ENCODE data around the gene SMYD5. TPM values are rescaled to one million over a fixed set of nuclear protein-coding genes. Genes with fewer than 3 reads are reported as not detected.

The SMYD5 gene
- total RNA-seq, 6 experiments from 2014 or later: 5.3 to 12.2 (median 9.4) TPM

DNA sequence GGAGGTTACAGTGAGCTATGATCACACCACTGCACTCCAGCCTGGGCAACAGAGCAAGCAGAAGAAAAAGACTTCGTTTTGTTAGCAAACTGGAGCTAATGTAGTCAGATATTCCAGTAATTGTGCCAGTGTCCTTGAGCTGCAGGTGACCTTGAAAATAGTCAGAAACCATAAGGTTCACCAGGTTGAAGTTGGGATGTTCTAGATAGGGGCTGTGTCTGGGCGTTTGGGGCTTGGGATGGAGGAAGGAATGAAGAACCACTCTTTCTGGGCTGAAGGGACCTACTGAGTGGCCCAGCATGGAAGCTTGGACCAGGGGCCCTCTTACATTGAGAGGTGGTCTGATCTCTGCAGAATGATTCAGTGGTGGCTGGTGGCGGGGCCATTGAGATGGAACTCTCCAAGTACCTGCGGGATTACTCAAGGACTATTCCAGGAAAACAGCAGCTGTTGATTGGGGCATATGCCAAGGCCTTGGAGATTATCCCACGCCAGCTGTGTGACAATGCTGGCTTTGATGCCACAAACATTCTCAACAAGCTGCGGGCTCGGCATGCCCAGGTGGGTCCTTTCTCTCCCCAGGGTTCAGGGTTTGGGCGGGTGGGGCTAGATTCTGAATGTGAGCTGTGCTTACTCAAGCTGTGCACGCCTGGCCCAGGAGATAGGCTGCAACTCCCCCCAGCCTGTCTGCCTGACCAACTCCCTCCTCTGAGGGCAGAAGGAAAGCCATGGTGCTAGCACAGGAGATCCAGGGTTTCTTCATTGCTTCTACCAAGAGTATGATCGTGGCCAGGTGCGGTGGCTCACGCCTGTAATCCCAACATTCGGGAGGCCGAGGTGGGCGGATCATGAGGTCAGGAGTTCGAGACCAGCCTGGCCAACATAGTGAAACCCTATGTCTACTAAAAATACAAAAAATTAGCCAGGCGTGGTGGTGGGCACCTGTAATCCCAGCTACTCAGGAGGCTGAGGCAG lies 37.1 kb downstream of the SMYD5 start:
- no peaks in the 10 kb centered on the region for H3K27me3 ChIP-seq
- no peak for ATAC-seq
- peaks cover 6 to 75% (median 51%) of the 10 kb centered on the region in 4 donors for H3K36me3 ChIP-seq
- 87% methylated on average over 9 of the region's 17 CpGs for WGBS (ENCODE audit: insufficient coverage, low coverage, low lambda C conversion rate, missing lambda C conversion rate)
- H3K9me3 ChIP-seq: no peaks in the 10 kb centered on the region
- H3K4me3 ChIP-seq: no peak overlapping the region
- H3K27ac ChIP-seq: no peak overlapping the region
- intact Hi-C loops (cut with DNase I): no loop called here
- no peak for TF ChIP-seq POLR2A (IDR thresholded peaks at IDR 0.05)
- TF ChIP-seq, protein P1, sequence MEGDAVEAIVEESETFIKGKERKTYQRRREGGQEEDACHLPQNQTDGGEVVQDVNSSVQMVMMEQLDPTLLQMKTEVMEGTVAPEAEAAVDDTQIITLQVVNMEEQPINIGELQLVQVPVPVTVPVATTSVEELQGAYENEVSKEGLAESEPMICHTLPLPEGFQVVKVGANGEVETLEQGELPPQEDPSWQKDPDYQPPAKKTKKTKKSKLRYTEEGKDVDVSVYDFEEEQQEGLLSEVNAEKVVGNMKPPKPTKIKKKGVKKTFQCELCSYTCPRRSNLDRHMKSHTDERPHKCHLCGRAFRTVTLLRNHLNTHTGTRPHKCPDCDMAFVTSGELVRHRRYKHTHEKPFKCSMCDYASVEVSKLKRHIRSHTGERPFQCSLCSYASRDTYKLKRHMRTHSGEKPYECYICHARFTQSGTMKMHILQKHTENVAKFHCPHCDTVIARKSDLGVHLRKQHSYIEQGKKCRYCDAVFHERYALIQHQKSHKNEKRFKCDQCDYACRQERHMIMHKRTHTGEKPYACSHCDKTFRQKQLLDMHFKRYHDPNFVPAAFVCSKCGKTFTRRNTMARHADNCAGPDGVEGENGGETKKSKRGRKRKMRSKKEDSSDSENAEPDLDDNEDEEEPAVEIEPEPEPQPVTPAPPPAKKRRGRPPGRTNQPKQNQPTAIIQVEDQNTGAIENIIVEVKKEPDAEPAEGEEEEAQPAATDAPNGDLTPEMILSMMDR (IDR thresholded peaks at IDR 0.05): no peak
- H3K4me1 ChIP-seq: no peaks in the 10 kb centered on the region
- DNase-seq: no peak

GRCh38 chr2:73252238-73253027 lies 38.4 kb downstream of the SMYD5 start:
- 98% methylated on average over 4 of the region's 17 CpGs for WGBS (ENCODE audit: insufficient coverage, low coverage, low lambda C conversion rate, missing lambda C conversion rate)
- no peaks in the 10 kb centered on the region for H3K9me3 ChIP-seq
- TF ChIP-seq POLR2A (IDR thresholded peaks at IDR 0.05): no peak
- TF ChIP-seq, protein P1 (IDR thresholded peaks at IDR 0.05): no peak
- no peak for ATAC-seq
- intact Hi-C loops (cut with DNase I): no loop called here
- no peak overlapping the region for H3K4me3 ChIP-seq
- DNase-seq: no peak
- no peak overlapping the region for H3K27ac ChIP-seq
- H3K27me3 ChIP-seq: no peaks in the 10 kb centered on the region
- H3K36me3 ChIP-seq: peaks cover 6 to 65% (median 41%) of the 10 kb centered on the region in 4 donors
- H3K4me1 ChIP-seq: no peaks in the 10 kb centered on the region

DNA sequence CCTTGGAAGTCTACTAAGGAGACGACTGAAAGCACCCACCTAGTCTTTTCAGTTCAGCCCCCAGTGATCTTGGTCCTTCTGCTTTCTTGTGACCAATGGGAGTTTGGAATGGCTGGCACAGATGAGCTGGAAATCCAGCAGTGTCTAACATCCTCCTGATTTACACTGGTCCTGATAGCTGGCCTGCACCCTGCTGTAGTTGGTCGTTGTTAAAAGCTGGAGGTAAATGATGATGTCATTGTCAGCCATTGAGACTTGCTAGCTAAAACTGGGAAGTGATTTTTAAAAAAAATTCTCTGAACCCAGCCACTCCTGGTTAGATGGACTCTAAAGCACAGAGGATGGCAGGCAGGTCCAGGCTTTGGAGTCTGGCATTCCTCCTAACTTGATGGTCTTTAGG lies 39.4 kb downstream of the SMYD5 start:
- ATAC-seq: no peak
- 45% methylated on average over 2 of the region's 2 CpGs for WGBS (ENCODE audit: insufficient coverage, low coverage, low lambda C conversion rate, missing lambda C conversion rate)
- DNase-seq: no peak
- TF ChIP-seq POLR2A (IDR thresholded peaks at IDR 0.05): no peak
- TF ChIP-seq, protein P1 (IDR thresholded peaks at IDR 0.05): no peak
- no peaks in the 10 kb centered on the region for H3K4me1 ChIP-seq
- no peaks in the 10 kb centered on the region for H3K27me3 ChIP-seq
- intact Hi-C loops (cut with DNase I): no loop called here
- H3K4me3 ChIP-seq: no peak overlapping the region
- no peak overlapping the region for H3K27ac ChIP-seq
- peaks cover 6 to 57% (median 36%) of the 10 kb centered on the region in 4 donors for H3K36me3 ChIP-seq
- no peaks in the 10 kb centered on the region for H3K9me3 ChIP-seq

DNA sequence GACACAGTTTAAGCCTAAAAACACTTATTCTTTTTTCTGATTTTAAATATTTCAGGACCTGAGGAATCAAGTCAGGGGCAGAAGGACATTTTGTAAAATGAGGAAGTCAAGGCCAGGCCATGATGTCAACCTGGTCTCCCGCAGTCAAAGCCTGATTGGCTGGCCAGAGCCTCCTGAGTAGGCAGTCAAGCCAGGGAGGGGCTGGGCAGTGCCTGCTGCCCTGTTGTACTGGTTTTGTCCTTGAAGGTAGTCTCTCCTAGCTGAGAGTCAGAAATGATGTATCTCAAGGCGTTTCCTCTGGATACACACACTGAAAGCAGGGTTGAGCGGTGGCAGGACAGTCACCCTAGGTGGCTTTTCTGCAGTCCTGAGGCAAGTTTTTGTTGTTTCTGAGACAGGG lies 39.9 kb downstream of the SMYD5 start:
- intact Hi-C loops (cut with DNase I): no loop called here

More for the DNA sequence above, 39.9 kb downstream of the SMYD5 start:
- DNase-seq (no peak), ATAC-seq (no peak)
- TF ChIP-seq POLR2A (IDR thresholded peaks at IDR 0.05): no peak
- TF ChIP-seq, protein P1 (IDR thresholded peaks at IDR 0.05): no peak
- 100% methylated on average over 2 of the region's 3 CpGs for whole genome bisulfite sequencing (ENCODE audit: insufficient coverage, low coverage, low lambda C conversion rate, missing lambda C conversion rate)
- H3K27me3 ChIP-seq: no peaks in the 10 kb centered on the region
- no peaks in the 10 kb centered on the region for H3K4me1 ChIP-seq
- no peak overlapping the region for H3K27ac ChIP-seq
- H3K36me3 ChIP-seq: peaks cover 6 to 52% (median 32%) of the 10 kb centered on the region in 4 donors
- no peaks in the 10 kb centered on the region for H3K9me3 ChIP-seq
- H3K4me3 ChIP-seq: no peak overlapping the region

Measured in right lobe of liver (tissue), 6 donors.